Prostate gland (tissue), 2 donors: ENCODE measurements around the gene ABTB2. TPM values are rescaled to one million over a fixed set of nuclear protein-coding genes. Genes with fewer than 3 reads are reported as not detected.

Experiments used
- DNase-seq: peaks from one replicate; pipeline ENCODE4 v3.0.0-alpha.2; 2019; ENCODE audit warnings: low spot score
- H3K27ac ChIP-seq, 2 donors: fragments of 200-600 bp; sonication (generic); 2 replicates each; pipeline ENCODE4 v1.5.1; 2017 to 2019
- H3K27me3 ChIP-seq: fragments of 200-600 bp; sonication (generic); replicated peaks from 2 replicates; pipeline ENCODE4 v1.5.1; 2019; ENCODE audit not compliant: insufficient read depth
- H3K36me3 ChIP-seq, 2 donors: fragments of 200-600 bp; sonication (generic); 1 replicate in 1 of 2; 2 replicates in 1 of 2; pipeline versions ENCODE4 v1.5.1 to v1.8.1; 2017 to 2019
- H3K4me1 ChIP-seq: fragments of 200-600 bp; sonication (generic); replicated peaks from 2 replicates; pipeline ENCODE4 v1.5.1; 2019
- H3K4me3 ChIP-seq, 2 donors: fragments of 200-600 bp; sonication (generic); 2 replicates each; pipeline ENCODE4 v1.5.1; 2017 to 2019
- H3K9me3 ChIP-seq: fragments of 200-600 bp; sonication (generic); 2 replicates; pipeline ENCODE4 v1.5.1; 2017
- CTCF ChIP-seq, 4 experiments: fragments of 200-600 bp in 2 of 4; fragments of 450-650 bp in 2 of 4; sonication (generic) in 2 of 4; IDR thresholded peaks; 1 replicate in 3 of 4; 2 replicates in 1 of 4; pipeline ENCODE4 v1.5.1; 2016 to 2019; ENCODE audit warnings: antibody characterized with exemption in 4 of 4, mild to moderate bottlenecking in 2 of 4, moderate library complexity in 2 of 4
- POLR2A ChIP-seq: fragments of 450-650 bp; IDR thresholded peaks from one replicate; pipeline ENCODE4 v1.6.1; 2016; ENCODE audit warnings: antibody characterized with exemption, mild to moderate bottlenecking
- POLR2AphosphoS5 ChIP-seq: sonication (generic); formaldehyde crosslinking; IDR thresholded peaks from one replicate; pipeline ENCODE4 v1.6.1; 2017; ENCODE audit warnings: antibody characterized with exemption
- WGBS: methylation state at CpG from one replicate; pipeline ENCODE4 v1.1.5; 2018; 5-methylcytosine and 5-hydroxymethylcytosine counted together
- intact Hi-C: fragments of 100-400 bp; cut with DNase I; formaldehyde crosslinking; loops from one replicate; pipeline ENCODE4 v1.14.2; 2022
- total RNA-seq, 2 donors: library from RNA; depleted of rRNA; stranded (reverse); fragments of >200 nt; gene quantifications; one replicate each; pipeline ENCODE4 v1.1.0, GENCODE V29; 2016

The ABTB2 gene
- total RNA-seq, 2 donors from 2014 or later = 3.0 to 13.7 TPM

DNA sequence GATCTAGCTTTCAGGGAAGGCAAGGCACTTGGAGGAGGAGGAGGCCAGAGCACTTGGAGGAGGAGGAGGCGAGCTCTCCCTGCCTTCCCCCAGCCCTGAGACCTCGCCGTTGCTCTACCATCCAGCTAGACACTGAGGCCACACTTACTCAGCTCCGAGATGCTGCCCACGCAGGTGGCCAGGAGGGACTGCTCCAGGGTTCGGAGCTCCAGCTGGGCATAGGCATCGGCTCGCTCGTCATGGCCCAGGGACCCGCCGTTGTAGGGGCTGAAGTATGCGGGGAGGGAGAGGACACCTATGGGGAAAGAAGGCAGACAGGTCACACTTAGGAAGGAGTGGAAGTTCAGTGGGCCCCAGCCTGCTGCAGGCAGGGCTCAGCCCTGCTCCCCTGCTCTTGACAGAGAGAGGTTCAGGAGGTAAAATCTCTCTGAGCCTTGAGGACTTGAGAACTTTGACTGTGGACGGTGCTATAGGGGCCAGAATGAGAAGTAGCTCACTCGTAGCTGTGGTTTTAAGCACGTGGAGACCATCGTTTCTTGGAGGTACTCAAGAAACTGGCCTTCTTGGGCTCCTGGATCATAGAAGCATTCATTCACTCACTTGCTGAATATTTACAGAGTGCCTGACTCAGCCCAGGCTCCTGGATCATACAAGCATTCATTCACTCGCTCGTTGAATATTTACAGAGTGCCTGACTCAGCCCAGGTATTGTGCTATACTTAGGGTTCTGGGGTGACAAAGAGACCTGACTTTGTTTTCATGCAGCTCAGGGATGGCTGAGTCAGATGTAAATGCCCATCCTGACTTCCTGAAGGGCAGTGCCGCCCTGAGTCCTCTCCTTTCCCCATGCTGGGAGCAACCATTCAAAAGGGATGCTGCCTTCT lies 153.2 kb downstream of the ABTB2 start:
- no peak for TF ChIP-seq POLR2A
- TF ChIP-seq CTCF (IDR thresholded peaks at IDR 0.05) = no peak
- no peak for TF ChIP-seq POLR2AphosphoS5
- intact Hi-C loops = no loop called here
- no peak overlapping the region for H3K4me3 ChIP-seq
- 83% methylated on average over 19 of the region's 19 CpGs for WGBS
- no peak overlapping the region for H3K27ac ChIP-seq
- H3K4me1 ChIP-seq = no peaks in the 10 kb centered on the region
- H3K27me3 ChIP-seq = no peaks in the 10 kb centered on the region
- no peaks in the 10 kb centered on the region for H3K36me3 ChIP-seq
- DNase-seq = no peak
- no peaks in the 10 kb centered on the region for H3K9me3 ChIP-seq

GRCh38 chr11:34203377-34203871 lies 154.4 kb downstream of the ABTB2 start:
- Histone ChIP-seq H3K36me3 (no peaks in the 10 kb centered on the region), H3K9me3 (no peaks in the 10 kb centered on the region), H3K27me3 (no peaks in the 10 kb centered on the region), H3K4me3 (no peak overlapping the region), H3K4me1 (no peaks in the 10 kb centered on the region), H3K27ac (no peak overlapping the region)
- intact Hi-C loops = no loop called here
- WGBS = 80% methylated on average over 5 of the region's 5 CpGs
- no peak for DNase-seq
- no peak for TF ChIP-seq CTCF (IDR thresholded peaks at IDR 0.05)
- no peak for TF ChIP-seq POLR2A
- no peak for TF ChIP-seq POLR2AphosphoS5

GRCh38 chr11:34201129-34201528 lies 156.7 kb downstream of the ABTB2 start:
- Histone ChIP-seq H3K27ac (no peak overlapping the region), H3K36me3 (no peaks in the 10 kb centered on the region), H3K4me1 (no peaks in the 10 kb centered on the region), H3K9me3 (no peaks in the 10 kb centered on the region), H3K27me3 (no peaks in the 10 kb centered on the region), H3K4me3 (no peak overlapping the region)
- intact Hi-C loops = no loop called here
- TF ChIP-seq CTCF (IDR thresholded peaks at IDR 0.05) (no peak), POLR2A (no peak), POLR2AphosphoS5 (no peak)
- WGBS = 26% methylated on average over 3 of the region's 3 CpGs
- no peak for DNase-seq

- no peaks in the 10 kb centered on the region for H3K4me1 ChIP-seq
- H3K27ac ChIP-seq = no peak overlapping the region
- no peak for DNase-seq
- WGBS = 73% methylated on average over 5 of the region's 5 CpGs
- TF ChIP-seq POLR2AphosphoS5 = no peak
- no peak for TF ChIP-seq POLR2A
- no peak for TF ChIP-seq CTCF (IDR thresholded peaks at IDR 0.05)
- no peaks in the 10 kb centered on the region for H3K9me3 ChIP-seq
- H3K36me3 ChIP-seq = no peaks in the 10 kb centered on the region
- intact Hi-C loops = no loop called here
- no peaks in the 10 kb centered on the region for H3K27me3 ChIP-seq
- H3K4me3 ChIP-seq = no peak overlapping the region
These were observed 158.3 kb downstream of the ABTB2 start for GRCh38 chr11:34199525-34199924.

- intact Hi-C loops = no loop called here
- TF ChIP-seq CTCF (IDR thresholded peaks at IDR 0.05) (no peak), POLR2A (no peak), POLR2AphosphoS5 (no peak)
- Histone ChIP-seq H3K27ac (no peak overlapping the region), H3K4me1 (no peaks in the 10 kb centered on the region), H3K36me3 (no peaks in the 10 kb centered on the region), H3K9me3 (no peaks in the 10 kb centered on the region), H3K4me3 (no peak overlapping the region), H3K27me3 (no peaks in the 10 kb centered on the region)
- 86% methylated on average over 6 of the region's 6 CpGs for WGBS
- no peak for DNase-seq
These were observed 159.3 kb downstream of the ABTB2 start for GRCh38 chr11:34198523-34198922.
